ENCODE measurements around the gene MOB1B. TPM values are rescaled to one million over a fixed set of nuclear protein-coding genes. Genes with fewer than 3 reads are reported as not detected.
"Not testable (repeated sequence)": the region's sequence is repeated elsewhere in the genome, so short reads cannot be mapped to it uniquely, and the experiment has no call there.

The MOB1B gene
- total and polyA plus RNA-seq, 2 experiments from 2014 or later, result 7.5 to 10.2 TPM

GRCh38 chr4:70996018-70996360 lies 93.8 kb downstream of the MOB1B start:
- Histone ChIP-seq H3K9ac (peak overlapping the region; percentile 25; the same call in 1 of the 2 replicates), H3K4me1 (ENCODE audit: insufficient read depth) (peaks cover 24% of the 10 kb centered on the region), H3K27me3 (replicated peaks; ENCODE audit: insufficient read depth) (no peaks in the 10 kb centered on the region), H3F3A (ENCODE audit: insufficient read depth) (peaks cover 24% of the 10 kb centered on the region; the same call in 1 of the 2 replicates), H3K9me3 (ENCODE audit: low read depth) (no peaks in the 10 kb centered on the region), H3K4me3 (peak overlapping the region; percentile 90), H4K20me1 (ENCODE audit: insufficient read depth) (no peaks in the 10 kb centered on the region), H3K79me2 (ENCODE audit: insufficient read depth) (peaks cover 73% of the 10 kb centered on the region), H3K36me3 (ENCODE audit: low read depth) (0 out of 2 replicates have a peak, but pooled peaks cover 11% of the 10 kb centered on the region), H3K27ac (no peak overlapping the region), H3K9me2 (ENCODE audit: insufficient read depth) (no peaks in the 10 kb centered on the region), H3K4me2 (ENCODE audit: unreplicated experiment) (peak overlapping the region; percentile 45), H2AFZ (peak overlapping the region; percentile 26; the same call in 1 of the 2 replicates)
- peak; percentile 20 for DNase-seq
- WGBS, 2 experiments (ENCODE audit: low coverage in 1 of 2, low lambda C conversion rate in 2 of 2, missing lambda C conversion rate in 2 of 2), result 28 to 35% methylated on average over 4 of the region's 4 CpGs
- no peak for TF ChIP-seq EZH2 (IDR thresholded peaks at IDR 0.05; ENCODE audit: insufficient read depth, poor library complexity, severe bottlenecking)
- no peak for TF ChIP-seq EZH2phosphoT487 (IDR thresholded peaks at IDR 0.05; ENCODE audit: insufficient read depth, low read depth)
- in situ Hi-C loops (cut with MboI), result no loop called here

- peaks cover 83% of the 10 kb centered on the region for H3K79me2 ChIP-seq (ENCODE audit: insufficient read depth)
- peak overlapping the region; percentile 26 for H2AFZ ChIP-seq
- no peaks in the 10 kb centered on the region for H3K27me3 ChIP-seq (replicated peaks; ENCODE audit: insufficient read depth)
- H3K4me3 ChIP-seq, result peak overlapping the region; percentile 90
- H3K27ac ChIP-seq, result no peak overlapping the region
- H3K9ac ChIP-seq, result peak overlapping the region; percentile 25
- DNase-seq, result no peak
- no peak for TF ChIP-seq EZH2 (IDR thresholded peaks at IDR 0.05; ENCODE audit: insufficient read depth, poor library complexity, severe bottlenecking)
- no peak for TF ChIP-seq EZH2phosphoT487 (IDR thresholded peaks at IDR 0.05; ENCODE audit: insufficient read depth, low read depth)
- in situ Hi-C loops (cut with MboI), result no loop called here
- peak overlapping the region; percentile 45 for H3K4me2 ChIP-seq (ENCODE audit: unreplicated experiment)
- peaks cover 24% of the 10 kb centered on the region for H3K4me1 ChIP-seq (ENCODE audit: insufficient read depth)
- no peaks in the 10 kb centered on the region for H3K9me2 ChIP-seq (ENCODE audit: insufficient read depth)
- no peaks in the 10 kb centered on the region for H4K20me1 ChIP-seq (ENCODE audit: insufficient read depth)
- no peaks in the 10 kb centered on the region for H3K9me3 ChIP-seq (ENCODE audit: low read depth)
- 5 to 11% methylated on average over 1 of the region's 1 CpG for WGBS, 2 experiments (ENCODE audit: low coverage in 1 of 2, low lambda C conversion rate in 2 of 2, missing lambda C conversion rate in 2 of 2)
- peaks cover 18% of the 10 kb centered on the region; the same call in 1 of the 2 replicates for H3F3A ChIP-seq (ENCODE audit: insufficient read depth)
- H3K36me3 ChIP-seq (ENCODE audit: low read depth), result 0 out of 2 replicates have a peak, but pooled peaks cover 11% of the 10 kb centered on the region
Observed at GRCh38 chr4:70997036-70997435, 94.9 kb downstream of the MOB1B start.

DNA sequence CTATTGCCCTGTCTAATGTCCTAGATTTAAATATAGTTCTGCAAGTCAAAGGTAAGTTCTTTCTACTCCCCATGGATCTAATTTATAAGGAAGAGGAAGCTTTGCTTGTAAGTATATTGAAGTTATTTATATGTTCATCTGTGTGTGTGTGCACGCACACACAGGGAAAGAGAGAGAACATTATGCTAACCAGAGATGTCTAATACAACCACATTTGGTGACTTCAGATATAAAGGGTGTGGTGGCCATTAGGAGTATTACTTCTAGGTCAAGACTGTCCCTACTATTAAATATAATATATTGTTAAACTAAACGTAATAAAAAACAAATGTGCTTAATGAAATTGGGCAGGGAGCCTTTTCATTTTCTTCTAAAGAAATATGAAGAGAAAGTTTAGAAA lies 95.4 kb downstream of the MOB1B start:
- in situ Hi-C loops (cut with MboI), result no loop called here
- Histone ChIP-seq H2AFZ (peak overlapping the region; percentile 26; the same call in 1 of the 2 replicates), H3K4me2 (ENCODE audit: unreplicated experiment) (peak overlapping the region; percentile 45), H3K9me2 (ENCODE audit: insufficient read depth) (no peaks in the 10 kb centered on the region), H3K27ac (no peak overlapping the region), H3F3A (ENCODE audit: insufficient read depth) (peaks cover 14% of the 10 kb centered on the region; the same call in 1 of the 2 replicates), H3K79me2 (ENCODE audit: insufficient read depth) (peaks cover 88% of the 10 kb centered on the region), H3K27me3 (replicated peaks; ENCODE audit: insufficient read depth) (no peaks in the 10 kb centered on the region), H3K36me3 (ENCODE audit: low read depth) (0 out of 2 replicates have a peak, but pooled peaks cover 11% of the 10 kb centered on the region), H3K4me1 (ENCODE audit: insufficient read depth) (peaks cover 23% of the 10 kb centered on the region), H4K20me1 (ENCODE audit: insufficient read depth) (no peaks in the 10 kb centered on the region), H3K4me3 (peak overlapping the region; percentile 90; the same call in 1 of the 2 replicates), H3K9me3 (ENCODE audit: low read depth) (no peaks in the 10 kb centered on the region), H3K9ac (peak overlapping the region; percentile 25)
- 21 to 26% methylated on average over 2 of the region's 2 CpGs for WGBS, 2 experiments (ENCODE audit: low coverage in 1 of 2, low lambda C conversion rate in 2 of 2, missing lambda C conversion rate in 2 of 2)
- TF ChIP-seq EZH2phosphoT487 (IDR thresholded peaks at IDR 0.05; ENCODE audit: insufficient read depth, low read depth) (no peak), EZH2 (IDR thresholded peaks at IDR 0.05; ENCODE audit: insufficient read depth, poor library complexity, severe bottlenecking) (no peak)
- peak; percentile 44 for DNase-seq

DNA sequence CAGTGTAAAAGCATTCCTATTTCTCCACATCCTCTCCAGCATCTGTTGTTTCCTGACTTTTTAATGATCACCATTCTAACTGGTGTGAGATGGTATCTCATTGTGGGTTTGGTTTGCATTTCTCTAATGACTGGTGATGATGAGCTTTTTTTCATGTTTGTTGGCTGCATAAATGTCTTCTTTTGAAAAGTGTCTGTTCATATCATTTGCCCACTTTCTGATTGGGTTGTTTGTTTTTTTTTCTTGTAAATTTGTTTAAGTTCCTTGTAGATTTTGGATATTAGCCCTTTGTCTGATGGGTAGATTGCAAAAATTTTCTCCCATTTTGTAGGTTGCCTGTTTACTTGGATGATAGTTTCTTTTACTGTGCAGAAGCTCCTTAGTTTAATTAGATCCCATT lies 97.5 kb downstream of the MOB1B start:
- H3K27me3 ChIP-seq (replicated peaks; ENCODE audit: insufficient read depth); H3K4me2 ChIP-seq (ENCODE audit: unreplicated experiment); H2AFZ ChIP-seq; H3F3A ChIP-seq (ENCODE audit: insufficient read depth); H3K9me2 ChIP-seq (ENCODE audit: insufficient read depth); in situ Hi-C loops (cut with MboI); H3K27ac ChIP-seq; H3K4me3 ChIP-seq; DNase-seq; H3K9ac ChIP-seq; H3K9me3 ChIP-seq (ENCODE audit: low read depth); H4K20me1 ChIP-seq (ENCODE audit: insufficient read depth): not testable (repeated sequence)
- peaks cover 100% of the 10 kb centered on the region for H3K79me2 ChIP-seq (ENCODE audit: insufficient read depth)
- H3K4me1 ChIP-seq (ENCODE audit: insufficient read depth), result peaks cover 20% of the 10 kb centered on the region
- H3K36me3 ChIP-seq (ENCODE audit: low read depth), result 0 out of 2 replicates have a peak, but pooled peaks cover 11% of the 10 kb centered on the region

GRCh38 chr4:71001363-71001762 lies 99.2 kb downstream of the MOB1B start:
- in situ Hi-C loops (cut with MboI), result not testable (repeated sequence)

More at GRCh38 chr4:71001363-71001762, 99.2 kb downstream of the MOB1B start:
- not testable (repeated sequence) for H3F3A ChIP-seq (ENCODE audit: insufficient read depth); H3K9me2 ChIP-seq (ENCODE audit: insufficient read depth); H2AFZ ChIP-seq; H3K4me3 ChIP-seq; H3K27me3 ChIP-seq (replicated peaks; ENCODE audit: insufficient read depth); H3K9me3 ChIP-seq (ENCODE audit: low read depth); DNase-seq; H4K20me1 ChIP-seq (ENCODE audit: insufficient read depth); H3K4me2 ChIP-seq (ENCODE audit: unreplicated experiment); H3K9ac ChIP-seq; H3K27ac ChIP-seq
- WGBS, 2 experiments (ENCODE audit: low coverage in 1 of 2, low lambda C conversion rate in 2 of 2, missing lambda C conversion rate in 2 of 2), result 100% methylated on average over 4 of the region's 4 CpGs
- Histone ChIP-seq H3K79me2 (ENCODE audit: insufficient read depth) (peaks cover 96% of the 10 kb centered on the region), H3K36me3 (ENCODE audit: low read depth) (0 out of 2 replicates have a peak, but pooled peaks cover 11% of the 10 kb centered on the region), H3K4me1 (ENCODE audit: insufficient read depth) (peaks cover 12% of the 10 kb centered on the region)

All from GM23248 (cell line).